PC-9 (cell line): Measurements from ENCODE around the gene PPP2R2B.
A peak's percentile ranks its signal among the peaks of the same experiment; 100 is the strongest.

Experiments
- CTCF ChIP-seq: fragments of 200-600 bp; sonication (generic); conservative IDR thresholded peaks from 2 replicates; pipeline ENCODE4 v1.6.1; 2017; ENCODE audit warnings: mixed run types, antibody characterized with exemption, mild to moderate bottlenecking, moderate library complexity
- EZH2 ChIP-seq: fragments of 200-600 bp; sonication (generic); IDR thresholded peaks from 2 replicates; pipeline ENCODE4 v1.8.0; 2017; ENCODE audit warnings: antibody characterized with exemption, low read depth

GRCh38 chr5:146802945-146803522 is 75.5 kb downstream of the PPP2R2B start:
- TF ChIP-seq CTCF, result no peak
- TF ChIP-seq EZH2, result peak; percentile 90; the same call in 1 of the 2 replicates
